ENCODE results near the gene PPM1A. TPM values are rescaled to one million over a fixed set of nuclear protein-coding genes. Genes with fewer than 3 reads are reported as not detected.

Gene PPM1A
- total RNA-seq, 1 experiment from 2014 or later = 13.7 TPM

DNA sequence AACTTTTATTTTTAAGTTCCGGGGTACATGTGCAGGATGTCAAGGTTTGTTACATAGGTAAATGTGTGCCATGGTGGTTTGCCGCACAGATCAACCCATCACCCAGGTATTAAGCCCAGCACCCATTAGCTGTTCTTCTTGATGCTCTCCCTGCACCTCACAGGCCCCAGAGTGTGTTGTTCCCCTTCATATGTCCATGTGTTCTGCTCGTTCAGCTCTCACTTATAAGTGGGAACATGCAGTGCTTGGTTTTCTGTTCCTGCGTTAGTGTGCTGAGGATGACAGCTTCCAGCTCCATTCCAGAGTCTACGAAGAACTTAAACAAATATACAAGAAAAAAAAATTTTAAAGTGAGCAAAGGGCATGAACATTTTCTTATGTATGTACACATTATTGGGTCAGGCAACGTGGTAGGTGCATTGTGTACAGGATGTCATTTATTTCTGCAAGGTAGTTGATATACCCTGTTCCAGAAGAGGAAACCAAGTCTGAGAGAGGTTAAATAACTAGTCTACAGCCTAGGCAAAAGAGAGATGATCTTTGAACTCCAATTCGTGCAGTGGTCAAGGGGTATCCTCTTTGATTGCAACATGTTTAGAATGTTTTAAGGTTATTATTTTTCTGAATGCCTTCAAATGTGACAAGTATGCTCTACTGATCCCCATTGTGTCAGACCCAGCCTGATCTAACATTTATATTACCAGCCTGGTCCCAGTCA, 8.7 kb upstream of the PPM1A start:
- Histone ChIP-seq H3K4me3 (no peak overlapping the region), H3K4me1 (replicated peaks) (no peaks in the 10 kb centered on the region), H3K9me3 (replicated peaks) (no peaks in the 10 kb centered on the region), H3K27ac (no peak overlapping the region), H3K36me3 (no peaks in the 10 kb centered on the region), H3K27me3 (replicated peaks) (peaks cover 3% of the 10 kb centered on the region; the same call in 1 of the 2 replicates)
- DNase-seq (ENCODE audit: low read depth in 1 of 2, low spot score in 2 of 2) = no peak

DNA sequence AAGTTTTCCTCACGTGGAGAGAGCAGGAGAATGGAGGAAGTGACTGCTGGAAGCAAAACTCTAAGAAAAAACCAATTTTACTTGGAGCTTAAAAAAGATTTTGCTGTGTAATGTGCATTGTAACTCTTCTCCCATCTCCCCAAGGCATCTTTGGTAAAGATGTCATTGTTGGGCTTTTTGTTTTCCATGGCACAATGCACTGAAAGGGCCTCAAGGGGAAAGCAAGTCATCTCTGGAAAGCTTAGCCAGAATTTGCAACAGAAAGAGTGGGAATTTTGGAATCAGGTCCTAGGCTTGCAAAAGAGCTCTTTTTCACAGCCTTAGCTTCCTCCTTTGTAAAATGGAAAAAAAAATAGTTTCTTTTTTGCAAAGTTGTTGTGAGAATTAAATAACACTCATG, 7.9 kb upstream of the PPM1A start:
- DNase-seq (ENCODE audit: low read depth in 1 of 2, low spot score in 2 of 2) = no peak
- Histone ChIP-seq H3K36me3 (no peaks in the 10 kb centered on the region), H3K4me1 (replicated peaks) (no peaks in the 10 kb centered on the region), H3K27ac (no peak overlapping the region), H3K27me3 (replicated peaks) (peaks cover 3% of the 10 kb centered on the region; the same call in 1 of the 2 replicates), H3K4me3 (no peak overlapping the region), H3K9me3 (replicated peaks) (no peaks in the 10 kb centered on the region)

DNA sequence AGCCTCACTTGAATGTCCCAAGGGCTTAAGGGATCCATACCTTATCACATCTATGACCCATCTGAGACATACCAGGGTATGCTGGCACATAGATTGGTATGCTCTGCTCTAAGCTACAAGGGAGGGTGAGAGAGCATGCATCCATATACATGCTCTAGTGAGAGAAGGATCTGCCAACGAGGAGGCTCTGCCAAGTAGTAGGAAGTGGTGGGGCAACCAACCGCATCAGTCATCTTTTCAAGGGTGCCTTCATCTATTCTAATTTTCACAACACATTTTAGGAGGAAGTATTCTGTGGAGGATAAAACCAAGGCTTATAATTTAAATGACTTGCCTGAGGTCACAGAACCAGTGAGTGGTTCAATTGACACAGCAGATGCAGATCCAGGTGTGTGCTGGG, 6.6 kb upstream of the PPM1A start:
- Histone ChIP-seq H3K36me3 (no peaks in the 10 kb centered on the region), H3K27ac (no peak overlapping the region), H3K9me3 (replicated peaks) (no peaks in the 10 kb centered on the region), H3K4me1 (replicated peaks) (no peaks in the 10 kb centered on the region), H3K27me3 (replicated peaks) (peaks cover 3% of the 10 kb centered on the region; the same call in 1 of the 2 replicates), H3K4me3 (no peak overlapping the region)
- no peak for DNase-seq (ENCODE audit: low read depth in 1 of 2, low spot score in 2 of 2)

DNA sequence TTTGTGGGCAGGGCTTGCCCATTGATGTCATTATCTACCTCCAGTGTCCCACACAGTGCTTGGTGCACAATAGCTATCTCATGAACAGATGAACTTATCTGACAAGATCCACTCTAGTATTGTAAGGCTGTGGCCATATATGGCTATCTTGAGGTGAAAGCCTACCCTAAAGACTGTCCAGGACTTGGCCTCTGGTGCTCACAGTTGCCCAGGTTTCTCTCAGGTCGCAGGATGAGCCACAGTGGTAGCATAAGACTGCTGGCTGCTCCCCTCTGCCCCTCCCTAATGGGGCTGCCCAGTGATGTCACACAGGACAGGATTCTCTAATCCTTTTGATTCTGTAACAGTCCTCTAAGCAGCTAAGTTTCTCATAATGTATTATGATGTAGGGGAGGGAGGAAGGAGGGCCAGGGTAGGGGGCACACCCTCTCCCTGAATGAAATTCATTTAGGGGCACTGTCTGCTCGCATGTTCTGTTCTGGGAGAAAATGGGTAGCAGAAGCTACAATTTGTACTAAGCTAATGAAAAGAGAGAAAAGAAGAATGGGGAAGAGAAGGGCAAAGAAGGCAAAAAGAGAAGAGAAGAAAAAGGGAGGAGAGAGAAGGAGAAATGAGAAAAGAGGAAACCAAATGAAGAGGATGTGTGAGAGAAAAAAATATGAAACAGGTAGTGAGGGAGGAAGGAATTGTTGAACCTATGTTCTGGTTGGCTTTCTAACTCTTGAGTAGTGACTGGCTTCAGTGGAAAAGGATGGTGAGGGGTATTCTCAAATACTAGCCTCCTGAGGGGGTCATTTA, 3.4 kb upstream of the PPM1A start:
- Histone ChIP-seq H3K4me3 (no peak overlapping the region), H3K27ac (no peak overlapping the region), H3K4me1 (replicated peaks) (peaks cover 14% of the 10 kb centered on the region), H3K9me3 (replicated peaks) (no peaks in the 10 kb centered on the region), H3K27me3 (replicated peaks) (peaks cover 3% of the 10 kb centered on the region; the same call in 1 of the 2 replicates), H3K36me3 (no peaks in the 10 kb centered on the region)
- no peak for DNase-seq (ENCODE audit: low read depth in 1 of 2, low spot score in 2 of 2)

DNA sequence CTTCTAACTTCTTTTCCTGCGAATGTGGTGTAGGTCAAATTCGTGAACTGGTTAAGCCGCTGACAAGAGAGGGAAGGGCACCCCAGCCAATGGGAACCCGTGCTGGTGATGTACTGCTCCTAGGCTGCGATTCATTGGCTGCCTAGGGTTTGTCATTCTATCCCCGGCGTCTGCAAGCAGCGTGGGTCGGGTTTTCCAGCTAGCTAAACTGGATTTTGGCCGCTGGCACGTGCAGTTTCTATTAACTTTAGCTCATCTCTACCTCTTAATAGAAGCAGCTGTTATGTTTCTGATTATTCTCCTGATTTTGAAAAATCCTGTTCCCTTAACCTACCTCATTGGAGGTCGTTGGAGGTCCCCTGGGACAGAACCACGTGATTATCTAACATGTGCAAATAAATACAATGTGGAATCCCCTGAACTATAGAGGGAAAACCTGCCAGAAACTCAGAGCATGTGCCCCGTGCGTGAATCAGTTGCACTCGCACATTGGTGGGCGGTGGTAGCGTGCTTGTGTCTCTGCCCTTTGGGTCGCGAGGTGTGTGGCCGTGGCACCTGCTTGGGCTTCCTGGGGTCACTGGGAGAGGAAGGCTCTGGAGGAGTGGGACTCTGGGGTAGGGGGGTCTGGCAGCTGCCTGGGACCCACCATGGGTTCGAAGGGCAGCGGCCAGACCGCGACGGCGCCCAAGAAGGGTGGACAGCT, 876 bp upstream of the PPM1A start:
- no peaks in the 10 kb centered on the region for H3K27me3 ChIP-seq (replicated peaks)
- DNase-seq (ENCODE audit: low read depth in 1 of 2, low spot score in 2 of 2) = peak; percentile 75 to 78
- H3K9me3 ChIP-seq (replicated peaks) = no peaks in the 10 kb centered on the region
- H3K4me1 ChIP-seq (replicated peaks) = peaks cover 17% of the 10 kb centered on the region
- no peaks in the 10 kb centered on the region for H3K36me3 ChIP-seq
- H3K27ac ChIP-seq = peak overlapping the region; percentile 88
- peak overlapping the region; percentile 81 for H3K4me3 ChIP-seq

DNA sequence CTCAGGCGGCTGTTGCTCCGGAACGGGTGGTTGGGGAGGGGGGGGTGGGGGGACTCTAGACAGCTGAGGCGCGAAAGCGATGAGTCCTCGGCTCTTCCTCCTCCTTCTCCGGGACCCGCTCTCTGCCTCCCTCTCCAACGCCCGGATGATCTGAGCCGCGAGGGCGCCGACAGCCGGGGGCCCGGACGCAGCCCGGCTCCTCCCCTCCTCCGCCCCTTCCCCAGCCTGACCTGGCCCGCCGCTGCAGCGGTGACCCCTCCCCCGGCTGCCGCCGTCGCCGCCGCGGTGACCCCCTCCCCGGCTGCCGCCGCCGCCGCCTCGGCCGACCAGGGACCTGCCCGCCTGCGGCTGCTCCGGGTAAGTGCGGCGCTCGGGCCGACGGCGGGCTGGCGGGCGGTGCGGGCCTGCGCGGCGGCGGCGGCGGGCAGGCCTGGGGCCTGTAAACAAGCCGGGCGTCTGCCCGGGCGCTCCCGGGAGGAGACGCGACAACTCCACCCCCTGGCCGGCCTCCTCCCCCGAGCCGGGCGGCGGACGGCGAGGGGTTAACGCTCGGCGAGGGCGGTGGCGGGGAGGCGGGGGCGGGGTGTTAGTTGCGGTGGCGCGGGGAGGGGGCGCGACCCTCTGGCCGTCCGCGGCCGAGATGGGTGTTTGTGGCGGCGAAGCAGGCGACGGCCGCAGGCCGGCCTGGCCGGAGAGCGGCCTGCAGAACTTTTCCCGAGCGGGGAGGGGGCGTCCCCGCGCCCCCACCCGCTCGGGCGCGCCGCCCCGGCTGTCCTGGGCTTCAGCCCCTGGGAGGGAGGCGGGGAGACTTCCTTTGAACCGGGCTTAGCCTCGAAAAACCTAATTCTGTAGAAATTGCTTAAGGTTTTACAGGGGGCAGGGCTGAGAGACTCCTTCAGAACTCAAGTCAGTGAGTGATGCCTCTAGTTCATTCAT, 568 bp downstream of the PPM1A start:
- no peaks in the 10 kb centered on the region for H3K36me3 ChIP-seq
- no peaks in the 10 kb centered on the region for H3K9me3 ChIP-seq (replicated peaks)
- H3K4me3 ChIP-seq = peak overlapping the region; percentile 81
- no peaks in the 10 kb centered on the region for H3K27me3 ChIP-seq (replicated peaks)
- peak; percentile 23 to 64 for DNase-seq (ENCODE audit: low read depth in 1 of 2, low spot score in 2 of 2)
- peak overlapping the region; percentile 69 for H3K27ac ChIP-seq
- H3K4me1 ChIP-seq (replicated peaks) = peaks cover 17% of the 10 kb centered on the region

DNA sequence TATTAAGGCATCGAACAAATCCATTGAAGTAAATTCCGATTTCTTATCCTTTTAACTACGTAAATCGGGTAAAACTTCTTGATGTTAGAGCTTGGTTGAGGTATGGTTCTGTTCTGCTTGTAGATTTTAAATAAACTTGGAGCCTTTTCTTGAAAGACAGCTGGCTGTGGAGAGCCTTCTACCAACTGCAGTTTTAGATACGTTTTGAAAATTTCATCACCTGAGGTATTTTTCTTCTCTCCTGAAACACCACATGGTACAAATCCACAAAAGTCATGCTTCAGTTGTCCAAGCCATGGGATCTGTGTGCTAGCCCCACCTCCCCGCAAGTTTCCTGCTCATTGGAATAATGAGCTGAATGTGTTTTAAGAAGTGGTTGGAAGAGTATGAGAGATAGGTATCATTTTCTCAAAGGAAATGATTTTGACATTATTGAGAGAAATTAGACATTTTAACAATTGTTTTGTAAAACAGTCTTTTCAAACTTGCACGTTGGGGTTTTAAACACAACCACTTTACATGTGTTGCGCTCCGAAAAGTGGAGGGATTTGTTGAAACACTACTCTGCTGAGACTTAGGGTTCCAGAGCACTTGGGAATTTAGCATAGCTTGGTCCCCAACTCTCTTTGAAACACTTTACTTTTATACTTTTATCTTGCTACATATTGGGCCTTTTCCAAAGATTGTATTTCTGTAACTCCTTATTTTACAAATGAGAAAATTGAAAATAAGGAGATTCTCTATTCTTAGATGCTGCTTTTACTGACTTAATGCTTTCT, 1.4 kb downstream of the PPM1A start:
- Histone ChIP-seq H3K9me3 (replicated peaks) (no peaks in the 10 kb centered on the region), H3K36me3 (no peaks in the 10 kb centered on the region), H3K27me3 (replicated peaks) (no peaks in the 10 kb centered on the region), H3K27ac (peak overlapping the region; percentile 38), H3K4me3 (peak overlapping the region; percentile 81), H3K4me1 (replicated peaks) (peaks cover 17% of the 10 kb centered on the region)
- DNase-seq (ENCODE audit: low read depth in 1 of 2, low spot score in 2 of 2) = no peak

DNA sequence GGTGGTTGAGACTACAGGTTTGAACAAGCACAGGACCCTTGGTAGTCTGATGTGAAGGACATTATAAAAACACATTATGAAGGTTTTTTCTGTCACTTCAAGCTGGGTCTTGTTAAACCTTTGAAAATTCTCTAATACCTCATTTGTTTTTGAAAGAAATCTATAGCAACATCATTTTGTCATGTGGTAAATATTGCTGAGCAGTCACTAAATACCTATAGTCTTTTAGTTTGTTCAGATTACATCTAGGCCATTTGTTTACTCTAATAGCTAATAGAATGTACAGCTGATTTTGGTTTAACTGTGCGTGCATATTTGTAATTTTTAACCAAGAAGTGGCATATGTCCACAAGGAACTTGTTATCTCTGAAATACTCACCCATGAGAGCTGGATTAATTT, 2.9 kb downstream of the PPM1A start:
- Histone ChIP-seq H3K9me3 (replicated peaks) (no peaks in the 10 kb centered on the region), H3K4me3 (no peak overlapping the region), H3K36me3 (no peaks in the 10 kb centered on the region), H3K4me1 (replicated peaks) (peaks cover 17% of the 10 kb centered on the region), H3K27me3 (replicated peaks) (no peaks in the 10 kb centered on the region), H3K27ac (no peak overlapping the region)
- no peak for DNase-seq (ENCODE audit: low read depth in 1 of 2, low spot score in 2 of 2)

DNA sequence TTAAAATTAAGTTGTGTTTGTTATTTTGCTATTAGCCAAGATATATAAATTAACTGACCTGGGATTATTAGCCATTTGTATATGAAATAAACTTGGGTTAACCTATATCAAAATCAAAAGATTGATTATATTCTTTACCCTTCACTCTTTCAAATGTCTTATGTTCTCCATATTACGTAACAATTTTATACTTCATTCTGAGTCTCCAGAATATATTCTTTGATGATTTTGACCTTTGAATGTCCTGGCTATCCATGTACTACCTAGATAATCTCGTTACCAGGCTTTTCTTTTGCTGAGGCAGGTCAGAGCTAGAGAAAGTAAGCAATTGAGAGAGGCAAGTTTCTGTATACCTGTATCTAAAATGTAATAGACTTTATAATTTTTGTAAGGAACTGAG, 3.6 kb downstream of the PPM1A start:
- Histone ChIP-seq H3K9me3 (replicated peaks) (no peaks in the 10 kb centered on the region), H3K27ac (no peak overlapping the region)

DNA sequence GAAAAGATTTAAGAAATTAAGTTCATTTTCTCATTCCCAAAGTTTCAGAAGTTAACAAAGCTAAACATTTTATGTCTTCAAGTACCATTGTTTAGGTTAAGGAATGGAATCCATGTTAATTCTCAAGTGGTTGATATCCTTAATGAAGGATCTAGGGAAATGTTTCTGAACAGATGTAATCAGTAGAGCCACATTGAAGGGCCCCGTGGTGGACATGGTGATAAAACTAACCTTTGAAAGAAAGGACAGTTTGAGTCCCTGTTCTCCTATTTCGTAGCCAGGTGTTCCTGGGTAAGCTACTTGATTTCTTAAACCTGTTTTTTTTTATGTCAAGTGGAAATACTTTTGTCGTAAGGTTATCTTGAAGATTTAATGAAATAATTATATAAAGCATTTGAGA, 4.6 kb downstream of the PPM1A start:
- H3K27me3 ChIP-seq (replicated peaks) = no peaks in the 10 kb centered on the region

More for the DNA sequence above, 3.6 kb downstream of the PPM1A start:
- no peak overlapping the region for H3K4me3 ChIP-seq
- no peak for DNase-seq (ENCODE audit: low read depth in 1 of 2, low spot score in 2 of 2)
- no peaks in the 10 kb centered on the region for H3K27me3 ChIP-seq (replicated peaks)
- H3K4me1 ChIP-seq (replicated peaks) = peaks cover 17% of the 10 kb centered on the region
- H3K36me3 ChIP-seq = no peaks in the 10 kb centered on the region

DNA sequence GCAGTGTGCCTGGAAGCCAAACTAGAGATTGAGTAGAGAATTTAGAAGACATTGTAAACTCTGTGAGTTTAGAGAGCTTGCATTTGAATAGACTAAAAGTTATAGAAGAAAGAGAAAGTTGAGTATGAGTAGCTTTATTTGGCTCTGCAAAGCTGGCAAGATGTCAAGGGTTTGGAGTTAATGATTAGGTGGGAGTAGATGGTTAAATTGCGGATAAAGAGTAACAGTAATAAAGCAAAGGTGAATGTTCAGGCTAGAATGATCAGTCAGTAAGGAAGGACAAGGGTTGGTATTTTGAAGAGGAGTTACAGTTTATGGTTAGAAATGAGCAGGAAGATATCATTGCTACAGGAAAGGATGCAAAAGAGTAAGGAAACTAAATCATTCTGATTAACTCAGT, 5.2 kb downstream of the PPM1A start:
- H3K9me3 ChIP-seq (replicated peaks) = no peaks in the 10 kb centered on the region
- H3K27me3 ChIP-seq (replicated peaks) = no peaks in the 10 kb centered on the region
- no peak overlapping the region for H3K4me3 ChIP-seq
- H3K27ac ChIP-seq = no peak overlapping the region
- no peaks in the 10 kb centered on the region for H3K36me3 ChIP-seq
- DNase-seq (ENCODE audit: low read depth in 1 of 2, low spot score in 2 of 2) = no peak
- H3K4me1 ChIP-seq (replicated peaks) = peaks cover 9% of the 10 kb centered on the region

More for the DNA sequence above, 4.6 kb downstream of the PPM1A start:
- no peak for DNase-seq (ENCODE audit: low read depth in 1 of 2, low spot score in 2 of 2)
- H3K36me3 ChIP-seq = no peaks in the 10 kb centered on the region
- H3K27ac ChIP-seq = no peak overlapping the region
- H3K9me3 ChIP-seq (replicated peaks) = no peaks in the 10 kb centered on the region
- peaks cover 11% of the 10 kb centered on the region for H3K4me1 ChIP-seq (replicated peaks)
- no peak overlapping the region for H3K4me3 ChIP-seq

DNA sequence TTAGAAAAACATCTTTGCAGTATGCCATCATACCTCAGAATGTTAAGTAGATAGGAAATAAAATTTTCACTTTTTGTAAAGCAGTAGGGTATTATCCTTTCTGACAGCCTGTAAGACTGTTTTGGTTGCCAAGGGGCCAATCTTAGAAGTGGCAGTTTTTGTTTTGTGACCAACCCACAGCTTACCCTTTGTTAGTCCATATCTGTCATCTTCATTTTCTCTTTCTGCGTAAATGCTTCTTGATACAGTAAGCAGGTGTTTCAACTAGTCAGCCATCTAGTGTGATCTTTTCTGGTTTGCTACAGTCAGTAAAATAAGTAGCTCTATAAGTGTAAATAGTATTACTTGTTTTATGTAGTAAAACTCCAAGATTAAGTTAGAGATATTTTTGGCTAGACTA, 8.8 kb downstream of the PPM1A start:
- H3K27ac ChIP-seq = no peak overlapping the region
- H3K9me3 ChIP-seq (replicated peaks) = no peaks in the 10 kb centered on the region
- H3K27me3 ChIP-seq (replicated peaks) = no peaks in the 10 kb centered on the region
- DNase-seq (ENCODE audit: low read depth in 1 of 2, low spot score in 2 of 2) = no peak
- no peaks in the 10 kb centered on the region for H3K36me3 ChIP-seq
- no peaks in the 10 kb centered on the region for H3K4me1 ChIP-seq (replicated peaks)
- no peak overlapping the region for H3K4me3 ChIP-seq

Data from SJSA1 (cell line).